Astrocyte of the spinal cord (primary cell): Measurements from ENCODE around the gene NCKAP5.

Experiments used
- DNase-seq: peaks from one replicate; pipeline ENCODE4 v3.0.0; 2011; ENCODE audit warnings: low read depth, low spot score
- H3K4me3 ChIP-seq: 2 replicates; pipeline ENCODE4 v1.5.1; 2011; ENCODE audit warnings: low read depth, mild to moderate bottlenecking, low read length, moderate library complexity
- in situ Hi-C: cut with HindIII; loops from 2 replicates; pipeline ENCODE4 v1.10.0; 2017; ENCODE audit warnings: low sequenced_read_pairs
- TF ChIP-seq, protein P1 (sequence below): IDR thresholded peaks from 2 replicates; pipeline ENCODE4 v1.5.1; 2012; ENCODE audit warnings: low read depth, mild to moderate bottlenecking, low read length, inconsistent platforms

NCKAP5 gene

DNA sequence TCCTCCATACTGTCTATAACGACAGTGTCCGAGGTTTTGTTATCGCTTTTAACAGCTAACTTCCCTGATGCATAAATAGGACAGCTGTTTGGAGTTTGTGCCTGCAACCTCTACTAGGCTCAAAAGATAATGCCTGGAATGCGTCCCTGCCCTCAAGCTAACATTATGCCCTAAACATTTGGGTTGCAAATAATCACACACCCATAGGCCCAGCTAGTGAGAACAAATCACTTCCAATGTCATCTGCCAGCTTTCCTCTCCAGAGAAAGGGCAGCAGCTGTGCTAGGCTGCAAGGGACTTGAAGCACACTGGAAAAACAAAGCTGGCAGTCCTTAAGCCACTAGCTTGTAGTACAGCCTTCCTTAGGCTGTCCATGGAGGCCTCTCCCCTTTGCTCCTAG is 696.4 kb downstream of the NCKAP5 start:
- no peak for DNase-seq
- H3K4me3 ChIP-seq, result no peak overlapping the region
- in situ Hi-C loops, result no loop called here
- TF ChIP-seq, protein P1, sequence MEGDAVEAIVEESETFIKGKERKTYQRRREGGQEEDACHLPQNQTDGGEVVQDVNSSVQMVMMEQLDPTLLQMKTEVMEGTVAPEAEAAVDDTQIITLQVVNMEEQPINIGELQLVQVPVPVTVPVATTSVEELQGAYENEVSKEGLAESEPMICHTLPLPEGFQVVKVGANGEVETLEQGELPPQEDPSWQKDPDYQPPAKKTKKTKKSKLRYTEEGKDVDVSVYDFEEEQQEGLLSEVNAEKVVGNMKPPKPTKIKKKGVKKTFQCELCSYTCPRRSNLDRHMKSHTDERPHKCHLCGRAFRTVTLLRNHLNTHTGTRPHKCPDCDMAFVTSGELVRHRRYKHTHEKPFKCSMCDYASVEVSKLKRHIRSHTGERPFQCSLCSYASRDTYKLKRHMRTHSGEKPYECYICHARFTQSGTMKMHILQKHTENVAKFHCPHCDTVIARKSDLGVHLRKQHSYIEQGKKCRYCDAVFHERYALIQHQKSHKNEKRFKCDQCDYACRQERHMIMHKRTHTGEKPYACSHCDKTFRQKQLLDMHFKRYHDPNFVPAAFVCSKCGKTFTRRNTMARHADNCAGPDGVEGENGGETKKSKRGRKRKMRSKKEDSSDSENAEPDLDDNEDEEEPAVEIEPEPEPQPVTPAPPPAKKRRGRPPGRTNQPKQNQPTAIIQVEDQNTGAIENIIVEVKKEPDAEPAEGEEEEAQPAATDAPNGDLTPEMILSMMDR, result no peak

DNA sequence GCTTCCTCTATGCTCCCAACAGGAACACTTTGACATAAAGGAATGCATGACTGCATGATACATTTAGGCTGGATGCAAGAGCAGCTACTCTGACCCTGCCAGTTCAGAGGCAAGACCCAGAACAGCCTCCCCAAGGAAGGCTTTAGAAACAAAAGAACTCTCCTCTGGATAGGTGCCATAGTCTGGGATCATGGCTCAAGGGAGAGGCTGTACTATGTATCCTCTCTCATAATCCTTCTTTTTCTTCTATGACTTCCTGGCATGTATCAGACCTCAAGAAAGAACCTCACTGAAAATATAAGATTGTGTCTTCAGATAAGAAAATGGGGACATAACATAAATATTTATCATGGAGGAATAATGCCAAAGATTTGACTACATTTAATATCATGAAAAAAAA is 704.3 kb downstream of the NCKAP5 start:
- in situ Hi-C loops, result no loop called here
- TF ChIP-seq, protein P1, result no peak
- no peak for DNase-seq
- H3K4me3 ChIP-seq, result no peak overlapping the region

GRCh38 chr2:132860220-132860619 is 708.0 kb downstream of the NCKAP5 start:
- TF ChIP-seq, protein P1, result no peak
- DNase-seq, result no peak
- in situ Hi-C loops, result no loop called here
- no peak overlapping the region for H3K4me3 ChIP-seq

DNA sequence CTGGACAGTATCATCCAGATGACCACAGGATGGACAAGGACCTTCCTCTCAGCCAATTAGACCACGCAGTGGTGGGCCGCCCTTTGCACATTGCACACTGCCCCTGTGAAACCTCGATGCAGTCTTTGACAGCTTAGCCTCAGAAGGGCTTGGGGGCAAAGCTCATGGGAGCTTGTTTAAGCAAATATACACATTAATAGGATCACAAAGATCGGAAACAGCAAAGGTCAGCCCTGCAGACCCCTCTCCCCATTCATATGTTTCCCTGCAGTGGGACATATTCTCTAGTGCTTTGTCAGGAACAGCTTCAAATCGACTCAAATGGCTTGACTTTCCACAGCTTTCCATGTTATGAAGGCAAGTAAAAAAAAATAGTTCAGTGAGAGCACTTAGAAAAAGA is 708.7 kb downstream of the NCKAP5 start:
- no peak overlapping the region for H3K4me3 ChIP-seq
- in situ Hi-C loops, result no loop called here
- TF ChIP-seq, protein P1, result no peak
- DNase-seq, result no peak

DNA sequence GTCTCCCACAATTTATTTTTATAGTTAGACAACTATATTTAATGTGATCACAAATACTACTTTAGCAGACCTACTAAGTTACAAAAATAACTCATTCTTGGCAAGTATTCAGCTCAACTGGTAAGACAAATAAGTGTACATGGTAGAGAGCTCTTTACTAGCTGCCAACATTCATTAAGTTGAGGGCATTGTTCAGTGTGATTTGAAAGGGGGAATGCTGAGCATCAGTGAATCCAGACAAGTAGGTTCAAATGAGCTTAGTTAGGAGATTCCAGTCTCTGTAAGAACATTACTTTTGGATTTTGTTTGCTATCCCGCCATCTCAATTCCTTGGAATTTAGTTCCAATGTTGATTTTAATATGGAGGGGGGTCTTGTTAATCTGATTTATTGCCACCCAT is 710.9 kb downstream of the NCKAP5 start:
- TF ChIP-seq, protein P1, result no peak
- no peak overlapping the region for H3K4me3 ChIP-seq
- in situ Hi-C loops, result no loop called here
- no peak for DNase-seq

DNA sequence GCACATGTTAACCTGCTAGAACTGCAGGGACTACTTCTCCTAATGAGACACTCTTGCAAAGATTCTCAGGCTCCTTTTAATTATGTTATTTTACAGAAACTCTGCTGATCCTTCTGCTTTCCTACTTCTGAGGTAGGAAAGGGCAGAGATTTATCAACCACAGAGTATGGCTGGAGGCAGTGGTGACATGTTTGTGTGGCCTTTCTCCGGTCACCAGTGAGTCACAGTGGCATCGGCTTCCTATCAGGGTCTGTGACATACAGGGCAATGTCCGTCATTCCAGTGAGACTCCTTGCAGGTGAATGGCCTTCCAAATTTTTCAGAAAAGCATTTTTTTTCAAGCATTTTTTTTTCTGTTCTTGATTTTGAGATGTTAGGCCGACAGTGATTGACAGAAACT is 717.6 kb downstream of the NCKAP5 start:
- TF ChIP-seq, protein P1, result no peak
- DNase-seq, result no peak
- in situ Hi-C loops, result no loop called here
- no peak overlapping the region for H3K4me3 ChIP-seq

GRCh38 chr2:132849118-132849517 is 719.1 kb downstream of the NCKAP5 start:
- TF ChIP-seq, protein P1, result no peak
- DNase-seq, result peak; percentile 54
- H3K4me3 ChIP-seq, result no peak overlapping the region
- in situ Hi-C loops, result no loop called here
